HG03460 (cell line): ENCODE results near the gene ZNF776.
"Not testable (repeated sequence)": the region's sequence is repeated elsewhere in the genome, so short reads cannot be mapped to it uniquely, and the experiment has no call there.

ENCODE experiments used
- ATAC-seq: cut with Tn5 transposase; IDR thresholded peaks from one replicate; pipeline ENCODE4 v1.9.1; 2021; ENCODE audit not compliant: unreplicated experiment

The ZNF776 gene

GRCh38 chr19:57746580-57747471 lies at the start of gene ZNF776:
Gene ZNF776, plus strand, starts transcription at chr19:57746815. Its CDS starts 244 bp downstream, at chr19:57747059.
- peak; percentile 95 for ATAC-seq

GRCh38 chr19:57701625-57702024 lies 45.0 kb upstream of the ZNF776 start:
- no peak for ATAC-seq

GRCh38 chr19:57706346-57706745 lies 40.3 kb upstream of the ZNF776 start:
- ATAC-seq: no peak

GRCh38 chr19:57708641-57709361 lies 37.8 kb upstream of the ZNF776 start, which contains the start of gene ZNF154:
Gene ZNF154, minus strand, starts transcription at chr19:57709204. Its CDS starts 233 bp downstream, at chr19:57708971.
- no peak for ATAC-seq

- no peak for ATAC-seq
Observed at GRCh38 chr19:57709616-57710015, 37.0 kb upstream of the ZNF776 start.

- ATAC-seq: no peak
Observed at GRCh38 chr19:57712222-57712621, 34.4 kb upstream of the ZNF776 start.

GRCh38 chr19:57719424-57719823 lies 27.2 kb upstream of the ZNF776 start:
- no peak for ATAC-seq

- no peak for ATAC-seq
Observed at GRCh38 chr19:57719901-57720519, 26.6 kb upstream of the ZNF776 start.

- ATAC-seq: no peak
Observed at GRCh38 chr19:57720878-57721277, 25.7 kb upstream of the ZNF776 start.

- not testable (repeated sequence) for ATAC-seq
Observed at GRCh38 chr19:57738320-57738719, 8.3 kb upstream of the ZNF776 start.

GRCh38 chr19:57738770-57739169 lies 7.8 kb upstream of the ZNF776 start:
- ATAC-seq: not testable (repeated sequence)

GRCh38 chr19:57747472-57747807 lies 825 bp downstream of the ZNF776 start:
- ATAC-seq: no peak

GRCh38 chr19:57748029-57748428 lies 1.4 kb downstream of the ZNF776 start:
- ATAC-seq: no peak

- no peak for ATAC-seq
Observed at GRCh38 chr19:57754091-57754673, 7.6 kb downstream of the ZNF776 start.

GRCh38 chr19:57755031-57755430 lies 8.4 kb downstream of the ZNF776 start:
- ATAC-seq: no peak

- no peak for ATAC-seq
Observed at GRCh38 chr19:57757941-57758340, 11.3 kb downstream of the ZNF776 start.

GRCh38 chr19:57759096-57759495 lies 12.5 kb downstream of the ZNF776 start:
- ATAC-seq: no peak

- peak; percentile 95 for ATAC-seq
Observed at GRCh38 chr19:57769345-57770131, 22.9 kb downstream of the ZNF776 start, which contains the start of gene ZNF586. Gene ZNF586, plus strand, starts transcription at chr19:57769676. Its CDS starts 167 bp downstream, at chr19:57769843.

- ATAC-seq: no peak
Observed at GRCh38 chr19:57771417-57771816, 24.8 kb downstream of the ZNF776 start.

GRCh38 chr19:57773488-57773887 lies 26.9 kb downstream of the ZNF776 start:
- no peak for ATAC-seq
